Stimulated activated CD8-positive, alpha-beta memory T cell treated with anti-CD3 and anti-CD28 coated beads, Interleukin-4, amount 100 ng/mL, for 4 hours (primary cell): ENCODE data around the gene ILDR1.
"Not testable (repeated sequence)": the region's sequence is repeated elsewhere in the genome, so short reads cannot be mapped to it uniquely, and the experiment has no call there.

Experiments
- DNase-seq, 2 donors: peaks; one replicate each; pipeline ENCODE4 v3.0.0-alpha.2; 2020; ENCODE audit warnings: low read depth in 2 of 2, low spot score in 1 of 2

The ILDR1 gene

GRCh38 chr3:122021811-122022401 lies at the start of gene ILDR1:
Gene ILDR1, minus strand, starts transcription at chr3:122022247. Its CDS starts 170 bp downstream, at chr3:122022077.
- DNase-seq: no peak

GRCh38 chr3:122067588-122068240 lies 45.7 kb upstream of the ILDR1 start:
- DNase-seq: no peak

GRCh38 chr3:122067214-122067550 lies 45.1 kb upstream of the ILDR1 start:
- no peak for DNase-seq

- DNase-seq: no peak
Measured at GRCh38 chr3:122066331-122067213, 44.5 kb upstream of the ILDR1 start.

GRCh38 chr3:122064326-122064725 lies 42.3 kb upstream of the ILDR1 start:
- DNase-seq: no peak

- no peak for DNase-seq
Measured at GRCh38 chr3:122063908-122064307, 41.9 kb upstream of the ILDR1 start.

- no peak for DNase-seq
Measured at GRCh38 chr3:122060040-122060698, 38.1 kb upstream of the ILDR1 start.

- DNase-seq: no peak
Measured at GRCh38 chr3:122058294-122058693, 36.2 kb upstream of the ILDR1 start.

- DNase-seq: no peak
Measured at GRCh38 chr3:122057671-122058070, 35.6 kb upstream of the ILDR1 start.

- no peak for DNase-seq
Measured at GRCh38 chr3:122055215-122055614, 33.2 kb upstream of the ILDR1 start, which contains the start of gene CD86. Gene CD86, plus strand, starts transcription at chr3:122055362. Its CDS starts 128 bp downstream, at chr3:122055490.

GRCh38 chr3:122052968-122053367 lies 30.9 kb upstream of the ILDR1 start:
- no peak for DNase-seq

- DNase-seq: not testable (repeated sequence)
Measured at GRCh38 chr3:122047773-122048172, 25.7 kb upstream of the ILDR1 start.

GRCh38 chr3:122047296-122047695 lies 25.2 kb upstream of the ILDR1 start:
- DNase-seq: not testable (repeated sequence)

GRCh38 chr3:122033023-122033422 lies 11.0 kb upstream of the ILDR1 start:
- no peak for DNase-seq

- no peak for DNase-seq
Measured at GRCh38 chr3:122032531-122032930, 10.5 kb upstream of the ILDR1 start.

- no peak for DNase-seq
Measured at GRCh38 chr3:122031123-122031468, 9.0 kb upstream of the ILDR1 start.

GRCh38 chr3:122030381-122031122 lies 8.5 kb upstream of the ILDR1 start:
- no peak for DNase-seq

GRCh38 chr3:122025296-122025695 lies 3.2 kb upstream of the ILDR1 start:
- DNase-seq: no peak

- DNase-seq: no peak
Measured at GRCh38 chr3:122024800-122025199, 2.8 kb upstream of the ILDR1 start.

GRCh38 chr3:122023335-122023910 lies 1.4 kb upstream of the ILDR1 start:
- DNase-seq: no peak

- DNase-seq: no peak
Measured at GRCh38 chr3:122021037-122021436, 1.0 kb downstream of the ILDR1 start.
